HG02759 (cell line): ENCODE measurements around the gene ANO6.
A peak's percentile ranks its signal among the peaks of the same experiment; 100 is the strongest.

Source experiments
- ATAC-seq: cut with Tn5 transposase; IDR thresholded peaks from one replicate; pipeline ENCODE4 v1.9.1; 2021; ENCODE audit warnings: mild to moderate bottlenecking, moderate library complexity; ENCODE audit not compliant: unreplicated experiment

Gene ANO6

DNA sequence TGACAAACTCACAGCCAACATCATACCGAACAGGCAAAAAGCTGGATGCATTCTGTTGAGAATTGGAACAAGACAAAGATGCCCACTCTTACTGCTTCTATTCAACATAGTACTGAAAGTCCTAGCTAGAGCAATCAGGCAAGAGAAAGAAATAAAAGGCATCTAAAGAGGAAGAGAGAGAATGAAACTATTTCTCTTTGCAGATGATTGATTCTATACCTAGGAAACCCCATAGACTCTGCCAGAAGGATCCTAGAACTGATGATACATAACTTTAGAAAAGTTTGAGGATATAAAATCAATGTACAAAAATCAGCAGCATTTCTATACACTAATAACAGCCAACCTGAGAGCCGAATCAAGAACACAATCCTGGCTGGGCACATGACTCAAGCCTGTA, 6.1 kb upstream of the ANO6 start:
- ATAC-seq: no peak

DNA sequence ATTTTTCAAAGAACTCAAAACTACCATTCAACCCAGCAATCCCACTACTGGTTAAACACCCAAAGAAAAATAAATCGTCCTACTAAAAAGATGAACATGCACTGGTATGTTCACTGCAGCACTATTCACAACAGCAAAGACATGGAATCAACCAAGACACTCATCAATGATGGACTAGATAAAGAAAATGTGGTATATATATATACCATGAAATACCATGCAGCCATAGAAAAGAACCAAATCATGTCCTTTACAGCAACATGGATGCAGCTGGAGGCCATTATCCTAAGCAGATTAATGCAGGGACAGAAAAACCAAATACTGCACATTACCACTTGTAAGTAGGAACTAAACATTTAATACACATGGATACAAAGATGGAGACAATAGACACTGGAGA, 3.8 kb upstream of the ANO6 start:
- no peak for ATAC-seq

DNA sequence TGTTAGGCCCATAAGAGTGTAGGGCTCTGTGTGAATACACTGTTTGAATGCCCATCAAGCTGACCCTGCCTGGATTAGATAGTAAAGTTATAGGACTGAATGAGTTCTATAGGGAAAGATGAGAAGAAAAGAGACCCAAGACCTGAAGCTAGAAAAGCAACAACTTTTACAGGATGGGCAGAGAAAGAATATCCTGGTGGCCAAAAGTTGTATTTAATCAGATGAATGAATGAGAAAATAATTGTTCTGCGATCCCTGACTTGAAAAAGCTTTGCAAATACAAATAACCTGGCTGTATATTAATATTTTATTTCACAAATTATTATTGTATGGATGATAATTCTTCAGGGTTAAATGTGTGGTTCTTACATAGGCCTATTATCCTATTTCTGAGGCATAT, 2.8 kb upstream of the ANO6 start:
- no peak for ATAC-seq

DNA sequence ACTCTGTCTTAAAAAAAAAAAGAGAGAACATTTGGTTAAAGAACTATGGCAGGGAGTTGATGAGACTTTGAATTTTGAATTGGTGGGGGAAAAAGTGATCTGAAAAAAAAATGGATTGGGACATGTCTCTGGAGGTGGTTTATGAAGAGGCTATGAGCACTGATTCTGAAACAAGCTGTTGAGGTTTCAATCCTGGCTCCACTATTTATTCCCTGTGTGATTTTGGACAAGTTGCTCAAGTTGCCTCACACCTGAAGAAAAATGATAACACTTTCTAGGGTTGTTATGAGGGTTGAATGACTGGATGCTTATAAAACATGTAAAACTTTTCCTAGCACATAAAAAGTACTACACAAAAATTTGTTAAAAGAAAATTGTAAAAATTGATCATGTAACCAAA, 1.8 kb upstream of the ANO6 start:
- ATAC-seq: no peak

DNA sequence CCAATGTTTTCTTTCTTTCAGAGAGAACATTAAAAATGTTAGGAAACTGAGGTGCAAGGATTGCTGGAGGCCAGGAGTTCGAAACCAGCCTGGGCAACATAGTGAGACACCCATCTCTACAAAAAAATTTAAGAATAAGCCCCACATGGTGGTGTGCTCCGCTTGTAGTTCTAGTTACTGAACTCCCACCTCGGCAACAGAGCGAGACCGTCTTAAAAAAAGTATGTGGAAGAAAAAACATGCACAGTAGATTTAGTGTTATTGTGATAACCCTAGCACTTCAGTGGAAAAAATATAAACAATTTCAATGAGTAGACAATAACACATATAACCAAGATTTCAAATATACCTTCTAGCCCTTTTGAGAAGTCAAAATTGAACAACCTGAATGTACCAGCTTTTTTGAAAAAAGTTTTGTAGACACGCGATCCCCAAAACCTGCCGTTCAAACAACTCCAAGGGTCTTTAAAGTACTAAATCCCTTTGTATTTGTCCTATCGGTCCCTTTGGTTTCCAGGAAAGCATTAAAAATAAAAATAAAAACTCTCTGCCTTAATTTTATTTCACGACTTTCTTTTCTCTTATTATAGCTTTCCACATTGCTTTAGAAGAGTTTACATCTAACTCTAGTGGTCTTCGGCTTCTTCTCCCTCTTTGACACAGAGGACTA, 1.0 kb upstream of the ANO6 start:
- ATAC-seq: no peak

DNA sequence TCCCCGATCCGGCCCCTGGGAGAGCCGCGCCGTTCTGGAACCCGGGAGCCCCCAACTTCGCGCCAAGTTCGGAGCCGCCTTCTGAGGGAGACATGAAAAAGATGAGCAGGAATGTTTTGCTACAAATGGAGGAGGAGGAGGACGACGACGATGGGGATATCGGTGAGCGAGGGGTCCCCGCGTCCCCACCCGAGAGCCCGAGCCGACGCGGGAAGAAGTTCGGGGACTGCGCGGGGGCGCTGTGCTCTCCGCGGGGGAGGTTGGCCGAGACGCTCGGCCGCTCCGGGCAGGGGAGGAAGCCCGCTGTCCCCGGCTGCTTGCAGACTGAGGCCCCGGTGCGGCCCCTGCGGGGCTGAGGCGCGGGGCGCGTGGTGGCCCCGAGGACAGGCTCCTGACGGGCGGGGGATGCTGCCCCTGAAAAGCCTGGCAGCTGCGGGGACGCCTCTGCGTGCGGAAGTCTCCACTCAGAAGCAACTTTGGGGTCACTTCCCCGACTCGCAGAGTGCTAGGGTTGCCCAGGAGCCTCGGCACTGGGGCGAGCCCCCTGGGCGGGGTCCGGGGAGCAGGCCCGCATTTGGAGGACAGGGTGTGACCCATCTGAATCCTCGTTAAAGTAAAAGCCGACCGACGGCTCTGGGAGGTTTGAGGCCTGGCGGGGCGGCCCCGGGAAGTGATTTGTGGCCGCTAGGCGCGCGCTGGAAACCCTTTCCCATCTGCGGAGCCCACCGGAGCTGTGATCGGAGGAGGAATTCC, 511 bp downstream of the ANO6 start:
- peak; percentile 47 for ATAC-seq

DNA sequence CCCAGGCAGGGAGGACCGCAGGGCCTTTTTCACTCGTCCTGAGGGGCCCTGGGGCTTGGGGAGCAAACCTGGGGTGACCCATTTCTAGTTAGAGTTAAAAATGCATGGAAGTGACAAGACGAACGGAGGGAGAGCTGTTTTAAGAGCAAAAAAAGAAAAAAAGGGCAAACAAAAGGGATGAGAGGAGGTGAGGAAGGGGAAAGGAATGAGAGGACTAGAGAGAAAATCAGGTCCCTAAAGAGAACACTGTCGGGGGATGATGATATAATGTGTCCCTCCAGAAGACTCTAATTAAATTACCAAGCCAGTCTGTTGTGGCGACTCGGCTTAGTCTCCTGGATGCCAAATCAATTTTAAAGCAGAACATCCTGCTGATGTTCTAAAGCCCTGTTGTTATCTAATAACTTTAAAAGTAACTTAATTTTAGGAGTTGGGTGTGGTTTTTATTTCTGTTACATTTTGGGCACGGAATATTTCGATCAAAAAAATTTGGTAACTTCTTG, 1.1 kb downstream of the ANO6 start:
- ATAC-seq: no peak

DNA sequence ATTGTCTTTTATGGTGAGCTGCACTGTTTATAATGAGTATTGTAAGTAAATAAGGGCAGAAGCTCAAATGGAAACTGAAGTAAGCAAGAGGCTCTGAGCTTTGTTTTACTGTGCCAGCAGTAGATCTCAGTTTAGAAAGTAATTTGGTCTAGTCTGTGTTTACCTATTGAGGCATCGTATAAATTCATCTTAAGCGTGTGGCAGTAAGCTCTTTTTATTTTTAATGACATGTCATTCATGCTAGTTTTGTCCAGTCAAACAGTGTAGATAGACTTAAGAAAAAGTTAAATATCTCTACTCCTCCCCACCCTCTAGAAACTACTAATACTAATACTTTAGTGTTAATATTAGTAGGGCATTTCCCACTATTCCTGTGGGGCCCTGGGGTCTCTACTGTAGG, 2.0 kb downstream of the ANO6 start:
- no peak for ATAC-seq

DNA sequence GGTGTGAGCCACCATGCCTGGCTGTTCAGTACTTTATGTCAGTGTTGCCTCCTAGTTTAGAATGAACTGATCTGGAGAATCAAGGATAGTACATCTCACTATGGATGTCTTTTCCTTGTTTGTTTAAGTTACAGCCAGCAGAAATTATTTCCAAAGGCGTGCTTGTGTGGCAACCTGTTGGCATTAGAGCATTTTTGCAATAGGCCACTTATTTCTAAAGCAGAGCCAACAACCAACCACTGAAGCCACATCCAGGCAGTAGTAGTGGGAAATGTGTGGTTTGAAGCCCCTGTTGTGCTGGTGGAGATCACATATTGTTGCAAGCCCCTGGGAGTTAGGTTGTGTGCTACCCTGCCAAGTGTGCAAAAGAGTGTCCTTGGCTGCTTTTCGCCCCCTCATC, 3.7 kb downstream of the ANO6 start:
- ATAC-seq: no peak

DNA sequence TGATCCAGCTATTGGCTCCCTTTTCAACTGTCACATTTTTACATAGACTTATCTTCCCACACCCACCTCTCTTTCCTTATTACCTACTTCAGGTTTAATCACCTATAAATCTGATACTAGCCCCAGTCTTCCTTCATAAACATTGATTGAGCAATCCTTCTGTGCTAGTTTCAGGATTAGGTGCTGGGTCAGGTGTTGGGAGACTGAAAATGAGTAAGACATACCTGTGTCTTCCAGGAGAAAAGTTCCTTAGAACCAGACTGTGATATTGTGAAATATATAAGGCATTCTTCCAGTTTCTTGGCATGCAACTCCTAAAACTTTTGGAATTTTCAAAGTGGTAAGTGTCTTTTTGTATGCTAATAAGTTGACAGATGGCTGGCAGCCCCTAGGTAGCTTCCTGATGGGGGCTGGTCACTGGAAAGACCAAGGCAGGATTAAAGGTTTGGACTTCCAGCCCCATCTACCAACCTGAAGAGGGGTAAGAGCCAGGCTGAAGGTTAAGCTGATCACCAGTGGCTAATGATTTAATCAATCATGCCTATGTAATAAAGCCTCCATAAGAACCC, 4.6 kb downstream of the ANO6 start:
- no peak for ATAC-seq

DNA sequence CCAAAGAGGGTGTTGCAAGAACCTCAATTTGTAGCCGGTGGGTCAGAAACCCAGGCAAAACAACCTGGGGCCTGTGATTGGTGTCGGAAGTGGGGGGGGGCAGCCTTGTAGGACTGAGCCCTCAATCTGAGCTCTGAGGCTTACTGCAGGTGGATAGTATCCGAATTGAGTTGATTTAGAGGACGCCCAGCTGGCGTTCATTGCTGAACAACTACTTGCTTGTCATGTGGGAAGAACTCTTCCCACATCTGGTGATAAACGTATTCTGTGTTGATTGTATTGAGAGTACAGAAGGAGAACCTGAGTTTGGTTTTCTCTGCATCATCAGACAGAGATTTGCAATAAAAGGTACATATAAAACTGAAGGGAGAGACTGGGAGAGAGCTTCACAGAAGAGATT, 5.1 kb downstream of the ANO6 start:
- ATAC-seq: no peak

DNA sequence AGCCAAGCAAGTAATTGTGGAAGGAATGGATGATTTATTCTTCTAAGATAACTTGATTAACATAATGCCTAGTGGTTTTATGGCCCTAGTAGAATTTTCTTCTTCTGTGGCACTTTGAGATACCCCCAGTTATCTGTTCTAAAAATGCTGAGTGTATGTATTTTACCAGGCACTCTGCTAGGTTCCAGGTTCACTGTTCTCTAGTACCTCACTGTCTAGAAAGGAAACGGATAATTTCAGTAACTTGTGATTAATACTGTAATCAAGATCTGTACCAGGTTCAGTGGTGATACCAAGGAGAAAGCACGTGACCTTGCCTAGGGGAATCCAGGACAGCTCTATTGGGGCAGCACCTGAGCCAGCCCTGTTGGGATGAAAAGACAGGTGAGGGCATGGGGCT, 8.0 kb downstream of the ANO6 start:
- ATAC-seq: no peak

DNA sequence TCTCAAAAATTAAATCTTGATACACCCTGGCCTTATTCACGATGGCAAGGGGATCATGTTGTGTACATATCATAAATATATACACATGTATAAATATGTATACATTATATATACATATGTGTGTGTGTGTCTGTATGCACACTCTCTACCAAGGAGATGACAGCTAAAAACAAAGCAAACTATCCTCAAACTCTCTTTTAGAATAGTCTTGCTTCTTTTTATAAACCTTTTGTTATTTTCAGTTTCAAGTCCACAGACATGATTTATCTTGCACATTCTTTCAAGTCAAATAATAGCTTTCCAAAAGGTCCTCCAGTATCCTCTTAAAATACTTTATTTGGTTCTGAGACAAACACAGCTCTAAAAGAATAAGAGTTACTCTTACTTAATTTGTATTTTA, 8.4 kb downstream of the ANO6 start:
- ATAC-seq: no peak

DNA sequence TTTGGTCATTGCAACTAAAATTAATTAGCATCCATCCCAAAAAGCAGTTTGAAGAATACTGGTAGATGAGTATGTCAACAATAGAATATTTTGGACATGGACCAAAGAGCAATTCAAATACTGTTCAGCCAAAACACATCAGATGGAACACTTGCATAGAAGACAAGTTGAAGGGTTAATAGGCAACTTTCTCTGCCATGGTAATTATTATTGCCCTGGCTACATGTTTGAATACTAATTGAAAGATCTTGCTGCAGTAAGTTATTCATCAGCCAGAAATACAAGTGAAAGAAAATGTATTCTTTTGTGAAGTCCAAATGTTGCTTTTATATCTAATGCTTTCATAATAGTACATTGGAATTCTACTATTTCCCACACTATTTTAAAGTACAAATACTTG, 10.1 kb downstream of the ANO6 start:
- ATAC-seq: no peak

DNA sequence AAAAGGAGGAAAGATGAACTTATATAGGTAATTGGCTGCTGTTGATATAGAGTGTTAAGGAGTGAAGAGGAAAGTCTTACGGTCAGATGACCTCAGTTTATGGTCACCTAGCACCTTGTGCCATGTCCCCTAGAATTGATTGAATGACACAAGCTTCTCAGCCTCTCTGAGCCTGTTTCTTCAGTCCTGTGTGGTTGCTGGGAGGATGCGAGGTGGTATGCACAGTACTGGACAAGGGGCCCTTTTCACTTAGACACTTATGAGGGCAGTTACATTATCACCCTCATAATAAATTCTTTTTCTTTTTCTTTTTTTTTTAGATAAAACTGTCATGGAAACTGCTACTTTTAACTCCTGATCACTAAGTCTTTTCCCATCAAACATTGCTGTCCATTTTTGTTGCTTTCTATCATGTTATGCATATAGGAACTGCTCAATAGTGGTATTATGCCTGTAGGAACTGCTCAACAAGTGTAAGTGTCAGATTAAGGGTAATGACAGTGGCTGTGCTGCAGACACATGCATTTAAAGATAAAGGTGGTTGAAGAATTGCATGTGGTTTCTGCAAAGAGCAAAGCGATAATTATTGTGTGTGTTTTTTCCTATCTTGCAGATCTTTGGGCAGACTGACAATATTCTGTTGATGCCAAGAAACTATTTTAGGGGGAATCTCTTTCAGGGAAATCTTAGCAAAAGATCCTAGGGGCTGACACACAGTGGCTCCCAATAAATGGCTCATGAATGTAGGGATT, 11.6 kb downstream of the ANO6 start:
- ATAC-seq: no peak

DNA sequence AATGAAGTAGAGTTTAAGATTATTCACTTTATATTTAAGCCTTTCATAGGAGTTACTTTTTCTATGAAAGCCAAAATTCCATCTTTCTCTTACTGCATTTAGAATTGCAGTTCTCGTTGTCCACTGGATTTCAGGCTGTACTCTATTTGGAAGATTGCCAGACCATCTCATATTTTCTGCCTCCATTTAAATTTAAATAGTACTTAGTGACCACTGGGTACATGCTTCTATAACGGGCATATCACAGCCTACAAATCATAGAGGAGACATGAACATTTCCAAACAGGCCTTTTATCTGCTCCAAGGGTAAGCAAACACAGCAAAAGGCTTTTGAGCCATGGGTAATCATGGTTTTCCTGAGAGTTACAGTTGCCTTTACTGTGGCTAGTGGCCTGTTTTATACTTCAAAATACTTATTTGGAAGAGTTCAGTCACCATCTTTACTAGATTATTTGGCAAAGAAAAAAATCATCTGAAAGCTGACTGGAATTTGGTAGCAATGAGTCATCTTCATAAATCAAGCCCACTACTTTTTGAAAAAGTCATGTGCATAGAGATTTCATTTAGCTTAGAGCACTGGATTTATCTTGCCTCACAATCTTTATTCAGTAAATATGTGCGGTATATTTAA, 15.7 kb downstream of the ANO6 start:
- ATAC-seq: no peak

DNA sequence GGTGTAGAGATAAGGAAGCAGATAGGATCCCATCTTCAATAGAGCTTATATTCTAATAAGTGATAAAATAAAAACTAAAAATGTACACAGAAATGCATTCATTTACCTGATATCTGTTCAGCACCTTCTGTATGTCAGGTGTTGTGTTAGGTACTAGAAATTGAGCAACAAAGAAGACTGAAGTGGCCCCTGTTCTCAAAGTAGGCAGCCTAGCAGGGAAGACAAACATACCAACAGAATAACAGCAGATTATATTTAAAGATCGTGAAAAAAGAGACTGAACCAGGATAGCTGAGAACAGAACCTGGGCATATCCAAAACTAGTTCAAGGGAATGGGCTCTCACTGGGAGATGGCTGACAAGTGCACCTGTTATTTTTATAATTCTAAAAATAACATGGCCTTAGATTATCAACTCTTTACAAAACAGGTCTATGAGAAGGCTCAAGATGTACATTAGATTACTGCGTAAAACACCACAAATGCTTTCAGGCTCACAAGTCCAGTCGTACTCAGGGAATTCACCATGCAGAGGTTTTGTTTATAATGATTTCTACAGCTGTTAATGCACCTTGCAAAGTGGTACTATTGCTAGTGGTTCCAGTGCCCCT, 16.4 kb downstream of the ANO6 start:
- no peak for ATAC-seq

DNA sequence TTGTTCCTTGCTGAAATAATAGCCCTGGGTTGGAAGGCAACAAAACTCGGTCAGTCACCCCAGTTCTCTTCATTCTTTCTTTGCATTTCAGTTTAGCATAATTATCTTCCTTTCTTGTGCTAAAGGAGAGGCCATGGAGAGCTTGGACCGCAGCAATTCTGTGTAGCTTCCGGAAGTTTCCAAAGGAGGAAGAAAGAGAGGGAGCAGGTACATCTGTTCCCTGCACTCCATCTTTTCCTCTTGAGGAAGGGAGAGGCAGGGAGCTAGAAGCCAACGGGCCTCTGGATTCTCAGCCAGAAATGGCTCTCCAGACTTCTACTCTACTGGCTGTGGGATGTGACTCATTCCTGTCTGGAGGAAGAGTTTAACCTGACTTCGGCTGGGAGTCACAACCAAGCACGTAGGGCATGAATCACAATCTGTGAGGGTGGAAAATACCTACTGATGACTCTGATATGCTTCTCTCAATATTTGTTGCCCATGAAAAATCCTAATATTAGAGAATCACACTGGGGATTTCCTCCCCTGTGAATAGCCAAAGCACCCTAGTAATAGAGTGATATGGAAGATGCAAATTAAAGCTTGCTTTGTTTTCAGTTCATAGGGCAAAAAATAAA, 17.0 kb downstream of the ANO6 start:
- peak; percentile 63 for ATAC-seq

DNA sequence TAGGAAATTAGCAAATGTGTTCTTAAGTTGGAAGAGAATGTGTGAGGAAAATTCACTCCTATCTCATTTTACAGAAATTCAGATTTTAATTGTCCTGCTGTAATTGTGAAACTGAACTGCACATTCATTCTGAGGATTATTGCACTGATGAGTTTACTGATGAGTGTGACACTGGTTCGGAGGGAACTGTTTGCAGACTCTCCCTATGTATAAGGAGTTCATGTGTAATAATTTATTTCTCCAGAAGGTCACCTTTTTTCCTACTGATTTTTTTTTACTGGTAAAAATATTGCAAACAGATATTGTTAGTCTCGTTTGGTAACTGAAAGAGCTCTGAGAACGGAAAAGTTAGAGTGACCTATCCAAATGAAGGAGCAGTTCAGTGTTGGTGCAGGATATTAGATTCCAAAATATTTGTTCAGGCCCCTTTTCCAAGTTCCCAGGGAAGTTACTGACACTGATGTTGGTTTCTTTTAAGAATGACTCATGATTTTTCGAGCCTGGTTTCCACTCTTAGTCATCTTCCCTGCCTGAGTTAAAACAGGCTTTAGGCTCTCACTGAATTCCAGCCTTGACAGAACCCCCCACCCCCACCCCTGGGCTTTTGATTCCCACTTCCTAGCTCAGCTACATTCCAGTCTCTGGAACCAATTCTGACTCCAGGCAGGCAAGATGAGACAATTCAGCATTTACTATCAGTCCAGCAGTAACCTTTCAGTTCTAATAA, 18.4 kb downstream of the ANO6 start:
- ATAC-seq: peak; percentile 49
